T-cell (primary cell): ENCODE results near the gene MORN1. TPM values are rescaled to one million over a fixed set of nuclear protein-coding genes. Genes with fewer than 3 reads are reported as not detected.

ENCODE experiments used
- ATAC-seq, 4 experiments: fragments of 200-7000 bp in 3 of 4; fragments of 150-1000 bp in 1 of 4; cut with Tn5 transposase; replicated peaks in 1 of 4; 1 replicate in 3 of 4; 2 replicates in 1 of 4; pipeline ENCODE4 v1.10.0; 2021; ENCODE audit warnings: moderate library complexity in 3 of 4, mild to moderate bottlenecking in 2 of 4, moderate number of reproducible peaks in 1 of 4
- CTCF ChIA-PET, 2 donors: fragments of 300-600 bp; sonication (Branson Sonifier 250); formaldehyde crosslinking; loops; one replicate each; lab custom pipeline; 2022; ENCODE audit warnings: antibody characterized with exemption in 2 of 2; lab: Charles Lee
- POLR2A ChIA-PET, 2 donors: fragments of 300-600 bp; sonication (Branson Sonifier 250); formaldehyde crosslinking; loops; one replicate each; lab custom pipeline; 2022; ENCODE audit warnings: antibody characterized with exemption in 2 of 2; lab: Charles Lee
- DNase-seq, 35 experiments: peaks; one replicate each; pipeline versions ENCODE4 v3.0.0 to v3.0.0-alpha.2; 2013 to 2023
- H3K27ac ChIP-seq: one replicate; pipeline ENCODE4 v1.5.1; 2013; ENCODE audit warnings: low read length
- H3K27me3 ChIP-seq, 2 experiments: replicated peaks in 1 of 2; 1 replicate in 1 of 2; 2 replicates in 1 of 2; pipeline versions ENCODE4 v1.6.1 to v1.7.0; 2013; ENCODE audit warnings: low read length in 1 of 2, mixed read lengths in 1 of 2; ENCODE audit not compliant: control insufficient read depth in 2 of 2, insufficient read depth in 2 of 2; ENCODE audit errors: extremely low read depth in 1 of 2
- H3K36me3 ChIP-seq, 2 donors: 1 replicate in 1 of 2; 2 replicates in 1 of 2; pipeline versions ENCODE4 v1.6.1 to v1.7.0; 2013; ENCODE audit warnings: low read length in 1 of 2; ENCODE audit not compliant: control insufficient read depth in 2 of 2, insufficient read depth in 1 of 2; ENCODE audit errors: extremely low read depth in 1 of 2
- H3K4me1 ChIP-seq, 2 experiments: 1 replicate in 1 of 2; 2 replicates in 1 of 2; pipeline versions ENCODE4 v1.6.1 to v1.7.0; 2013; ENCODE audit warnings: low read length in 2 of 2, mixed read lengths in 1 of 2; ENCODE audit not compliant: insufficient read depth in 2 of 2, control insufficient read depth in 1 of 2; ENCODE audit errors: extremely low read depth in 1 of 2
- H3K4me3 ChIP-seq, 2 donors: 1 replicate in 1 of 2; 2 replicates in 1 of 2; pipeline versions ENCODE4 v1.5.1 to v1.7.0; 2013; ENCODE audit warnings: mild to moderate bottlenecking in 2 of 2, low read length in 1 of 2, moderate library complexity in 1 of 2; ENCODE audit not compliant: control insufficient read depth in 1 of 2; ENCODE audit errors: extremely low read depth in 1 of 2
- H3K9me3 ChIP-seq: 2 replicates; pipeline ENCODE4 v1.7.0; 2013
- H3K27ac Mint-ChIP-seq, 2 donors: one replicate each; pipeline ENCODE4 v1.8.0; 2020 to 2021; ENCODE audit warnings: mild to moderate bottlenecking in 2 of 2, mixed read lengths in 2 of 2
- H3K27me3 Mint-ChIP-seq, 2 donors: one replicate each; pipeline ENCODE4 v1.8.0; 2021 to 2022; ENCODE audit warnings: mixed read lengths in 2 of 2
- H3K36me3 Mint-ChIP-seq: one replicate; pipeline ENCODE4 v1.8.0; 2021; ENCODE audit warnings: mixed read lengths
- H3K4me1 Mint-ChIP-seq, 3 donors: one replicate each; pipeline ENCODE4 v1.8.0; 2020 to 2022; ENCODE audit warnings: mixed read lengths in 3 of 3, mild to moderate bottlenecking in 1 of 3
- H3K4me3 Mint-ChIP-seq, 3 donors: one replicate each; pipeline ENCODE4 v1.8.0; 2020 to 2022; ENCODE audit warnings: mild to moderate bottlenecking in 3 of 3, mixed read lengths in 3 of 3, moderate library complexity in 3 of 3
- H3K9me3 Mint-ChIP-seq, 3 donors: one replicate each; pipeline ENCODE4 v1.8.0; 2020 to 2022; ENCODE audit warnings: mixed read lengths in 3 of 3
- whole genome bisulfite sequencing: methylation state at CpG from one replicate; pipeline ENCODE4 v1.1.5; 2013; ENCODE audit warnings: missing lambda C conversion rate; ENCODE audit not compliant: insufficient coverage; 5-methylcytosine and 5-hydroxymethylcytosine counted together
- total RNA-seq, 35 experiments: library from RNA in 6 of 35; stranded (reverse) in 6 of 35; fragments of 120-200 nt in 1 of 35; gene quantifications; one replicate each; pipeline versions ENCODE4 v1.2.1 to v1.2.4 and lab custom pipeline; 2013 to 2026

The MORN1 gene
- total RNA-seq, 5 donors from 2014 or later (not counting 1 experiment from before 2014, with no cell fraction given): 8.2 to 17.5 (median 13.2) TPM

DNA sequence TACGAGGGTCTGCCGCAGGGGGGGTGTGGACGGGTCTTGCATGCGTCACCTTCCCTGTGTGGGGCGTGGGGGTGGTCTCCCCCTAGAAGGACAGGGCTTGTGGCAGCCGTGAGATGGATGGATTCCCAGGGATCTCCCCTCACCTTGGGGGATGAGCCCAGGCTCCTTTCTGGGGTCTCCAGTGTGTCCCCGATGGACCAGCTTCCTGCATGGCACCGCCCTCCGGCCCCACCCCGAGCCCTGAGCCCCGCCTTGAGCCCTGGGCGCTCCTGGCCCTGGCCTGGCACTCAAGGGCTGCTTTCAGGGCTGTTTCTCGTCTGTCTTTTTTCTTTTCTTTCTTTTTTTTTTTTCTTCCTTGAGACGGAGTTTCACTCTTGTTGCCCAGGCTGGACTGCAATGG is 103.7 kb downstream of the MORN1 start:
- ChIA-PET CTCF (no interaction called here), POLR2A (interaction anchor here in 1 of 2 donors (0.6 kb wide), 1 partner anchor 20 kb away, joined by 5 read pairs; no protein-coding TSS in a partner anchor)
- 96% methylated on average over 11 of the region's 14 CpGs for WGBS
- Mint-ChIP-seq H3K27me3 (no peaks in the 10 kb centered on the region), H3K4me3 (peak overlapping the region in 1 of 3 donors; percentile 91), H3K27ac (no peak overlapping the region), H3K9me3 (no peaks in the 10 kb centered on the region), H3K36me3 (peaks cover 3% of the 10 kb centered on the region), H3K4me1 (peaks cover 66 to 77% (median 75%) of the 10 kb centered on the region in 3 donors)
- Histone ChIP-seq H3K27ac (no peak overlapping the region), H3K4me1 (peaks cover 37 to 77% of the 10 kb centered on the region in 2 experiments), H3K4me3 (no peak overlapping the region), H3K27me3 (no peaks in the 10 kb centered on the region), H3K36me3 (peaks cover 2 to 7% of the 10 kb centered on the region in 2 donors), H3K9me3 (no peaks in the 10 kb centered on the region)
- no peak for DNase-seq
- no peak for ATAC-seq

DNA sequence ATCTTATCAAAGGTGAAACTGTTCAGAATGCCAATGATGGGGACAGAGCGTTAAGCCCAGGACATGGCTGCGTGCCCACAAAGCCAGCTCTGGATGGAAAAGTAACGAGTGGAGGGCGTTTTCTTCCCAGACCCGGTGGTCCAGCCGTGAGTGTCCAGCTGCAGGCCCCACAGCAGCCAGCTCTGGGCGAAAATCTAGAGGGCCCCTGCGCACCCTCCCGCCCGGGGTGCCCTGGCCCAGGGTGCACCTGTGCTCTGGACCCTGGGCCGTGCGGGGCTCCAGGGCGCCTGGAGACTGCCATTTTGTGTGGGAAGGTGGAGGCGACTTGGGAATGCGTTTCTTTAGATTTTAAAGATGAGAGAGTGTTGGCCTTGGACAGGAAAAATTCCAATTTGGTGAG is 104.4 kb downstream of the MORN1 start:
- peaks cover 30 to 72% of the 10 kb centered on the region in 2 experiments for H3K4me1 ChIP-seq
- H3K27ac ChIP-seq: no peak overlapping the region
- H3K36me3 ChIP-seq: peaks cover 2 to 10% of the 10 kb centered on the region in 2 donors
- POLR2A ChIA-PET: interaction anchor here in 1 of 2 donors (0.6 kb wide), 2 partner anchors 21 to 24 kb away, joined by 3 to 5 read pairs; no protein-coding TSS in a partner anchor
- no peaks in the 10 kb centered on the region for H3K9me3 Mint-ChIP-seq
- WGBS: 95% methylated on average over 12 of the region's 15 CpGs
- no peaks in the 10 kb centered on the region for H3K27me3 ChIP-seq
- no peaks in the 10 kb centered on the region for H3K27me3 Mint-ChIP-seq
- no peaks in the 10 kb centered on the region for H3K9me3 ChIP-seq
- peak overlapping the region in 1 of 3 donors; percentile 60 for H3K4me3 Mint-ChIP-seq
- peaks cover 3% of the 10 kb centered on the region for H3K36me3 Mint-ChIP-seq
- peaks cover 58 to 69% (median 69%) of the 10 kb centered on the region in 3 donors for H3K4me1 Mint-ChIP-seq
- CTCF ChIA-PET: no interaction called here
- DNase-seq: no peak
- H3K27ac Mint-ChIP-seq: peak overlapping the region in 1 of 2 donors; percentile 61
- H3K4me3 ChIP-seq: no peak overlapping the region
- ATAC-seq: no peak

DNA sequence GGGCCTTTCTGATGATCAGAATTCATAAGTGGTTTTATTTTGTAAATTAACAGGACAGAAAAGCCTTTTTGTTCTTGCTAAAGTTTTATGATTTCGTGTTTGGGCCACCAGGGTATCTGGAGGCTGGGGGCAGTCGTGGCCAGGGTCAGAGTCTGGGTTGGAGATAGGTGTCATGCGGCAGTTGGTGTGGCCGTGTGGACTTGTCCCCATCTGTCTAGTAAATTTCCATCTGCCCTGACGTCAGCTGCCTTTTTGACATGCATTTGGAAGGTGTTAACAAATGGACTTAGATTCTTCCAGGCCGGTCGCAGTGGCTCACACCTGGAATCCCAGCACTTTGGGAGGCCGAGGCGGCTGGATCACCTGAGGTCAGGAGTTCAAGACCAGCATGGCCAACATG is 106.4 kb downstream of the MORN1 start:
- Histone ChIP-seq H3K9me3 (no peaks in the 10 kb centered on the region), H3K27me3 (no peaks in the 10 kb centered on the region), H3K4me3 (no peak overlapping the region), H3K4me1 (peaks cover 18 to 53% of the 10 kb centered on the region in 2 experiments), H3K27ac (no peak overlapping the region), H3K36me3 (peaks cover 2 to 10% of the 10 kb centered on the region in 2 donors)
- Mint-ChIP-seq H3K9me3 (no peaks in the 10 kb centered on the region), H3K4me3 (no peak overlapping the region), H3K27ac (no peak overlapping the region), H3K4me1 (peaks cover 38 to 49% (median 49%) of the 10 kb centered on the region in 3 donors), H3K36me3 (peaks cover 3% of the 10 kb centered on the region), H3K27me3 (no peaks in the 10 kb centered on the region)
- ChIA-PET CTCF (no interaction called here), POLR2A (interaction anchor here (0.7 kb wide), 2 partner anchors 69 to 212 kb away, joined by 6 read pairs; no protein-coding TSS in a partner anchor)
- WGBS: 98% methylated on average over 5 of the region's 9 CpGs
- DNase-seq (no peak), ATAC-seq (no peak)

DNA sequence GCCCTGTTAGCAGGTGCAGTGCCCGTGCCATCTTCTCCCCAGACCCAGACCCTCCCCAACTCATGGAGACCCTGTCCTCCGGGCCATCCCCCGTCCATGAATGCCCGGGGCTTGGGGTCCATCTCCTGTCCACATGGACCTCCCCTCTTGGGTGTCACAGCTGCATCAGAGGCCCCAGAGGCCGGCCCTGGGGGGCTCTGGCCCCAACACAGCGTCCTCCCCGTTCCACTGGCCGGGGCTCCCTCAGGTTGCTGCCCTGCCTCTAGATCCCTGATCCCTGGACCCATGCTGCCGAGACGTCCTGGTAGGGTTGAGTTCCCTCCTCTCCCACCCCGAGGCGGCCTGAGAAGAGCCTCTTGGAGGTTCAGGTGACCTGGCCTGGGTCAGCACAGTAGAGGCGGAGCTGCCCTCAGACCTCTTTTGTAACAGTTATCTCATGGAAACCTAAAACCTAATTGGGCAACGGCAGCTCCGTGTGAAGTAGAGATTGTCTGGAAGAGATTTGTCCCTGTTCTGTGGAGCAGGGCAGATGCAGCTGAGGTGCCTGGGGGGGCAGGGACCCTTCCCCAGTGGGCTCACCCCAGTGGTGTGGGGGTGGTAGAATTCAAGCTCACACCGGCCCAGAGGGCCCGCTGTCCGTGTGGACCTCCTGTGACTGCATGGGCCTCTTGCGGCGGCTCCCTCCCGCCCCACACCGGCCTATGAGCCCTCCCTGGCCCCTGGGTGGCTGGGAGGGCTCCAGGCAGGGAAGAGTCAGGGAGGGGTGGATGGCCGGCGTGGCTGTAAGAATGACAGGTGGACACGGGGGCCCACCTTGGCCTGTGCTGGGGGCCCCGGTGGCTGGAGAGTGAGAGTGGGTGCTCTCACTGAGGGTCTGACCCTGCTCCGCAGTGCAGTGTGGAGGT is 107.1 kb downstream of the MORN1 start:
- peak in 1 of 4 experiments; percentile 2 for ATAC-seq
- no peak for DNase-seq
- ChIA-PET POLR2A (no interaction called here), CTCF (no interaction called here)
- Histone ChIP-seq H3K36me3 (peaks cover 2 to 12% of the 10 kb centered on the region in 2 donors), H3K27me3 (no peaks in the 10 kb centered on the region), H3K4me1 (peaks cover 13 to 53% of the 10 kb centered on the region in 2 experiments), H3K27ac (no peak overlapping the region), H3K4me3 (no peak overlapping the region), H3K9me3 (no peaks in the 10 kb centered on the region)
- H3K36me3 Mint-ChIP-seq: peaks cover 3% of the 10 kb centered on the region
- H3K4me3 Mint-ChIP-seq: no peak overlapping the region
- H3K4me1 Mint-ChIP-seq: peaks cover 38 to 49% (median 45%) of the 10 kb centered on the region in 3 donors
- H3K27ac Mint-ChIP-seq: peak overlapping the region in 1 of 2 donors; percentile 19
- no peaks in the 10 kb centered on the region for H3K27me3 Mint-ChIP-seq
- 95% methylated on average over 20 of the region's 27 CpGs for WGBS
- H3K9me3 Mint-ChIP-seq: no peaks in the 10 kb centered on the region

DNA sequence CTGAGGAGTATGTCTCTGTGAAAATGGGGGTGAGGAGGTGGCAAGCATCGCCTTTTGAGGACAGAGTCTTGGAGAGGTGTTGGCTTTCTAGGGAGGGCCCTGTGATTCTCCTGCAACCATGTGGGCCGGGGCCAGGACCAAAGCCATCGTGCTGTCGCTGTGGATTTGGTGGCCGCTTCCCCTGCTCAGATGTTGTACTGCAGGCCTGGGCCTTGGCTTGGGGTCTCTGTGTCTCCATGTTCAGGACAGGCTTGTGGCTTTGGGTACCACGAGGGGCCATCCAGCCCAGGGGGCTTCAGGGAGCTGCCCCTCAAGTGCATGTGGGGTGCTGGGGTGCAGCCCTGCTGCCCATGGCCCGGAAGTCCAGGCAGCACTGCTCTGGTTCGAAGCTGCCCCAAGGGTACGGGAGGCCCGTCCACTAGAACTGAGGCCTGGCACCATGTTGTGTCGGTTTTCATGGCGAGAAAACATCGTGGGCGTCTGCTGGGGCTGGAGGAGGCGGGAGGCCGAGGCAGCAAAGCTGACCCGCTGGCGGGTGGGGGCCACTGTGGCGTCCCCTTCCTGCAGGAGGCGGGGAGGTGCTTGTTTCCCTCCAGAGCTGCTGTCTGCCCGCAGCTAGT is 107.9 kb downstream of the MORN1 start:
- Histone ChIP-seq H3K36me3 (peaks cover 2 to 12% of the 10 kb centered on the region in 2 donors), H3K27me3 (no peaks in the 10 kb centered on the region), H3K4me1 (peaks cover 11 to 53% of the 10 kb centered on the region in 2 experiments), H3K27ac (no peak overlapping the region), H3K4me3 (no peak overlapping the region), H3K9me3 (no peaks in the 10 kb centered on the region)
- Mint-ChIP-seq H3K4me1 (peaks cover 35 to 44% (median 41%) of the 10 kb centered on the region in 3 donors), H3K9me3 (no peaks in the 10 kb centered on the region), H3K27me3 (no peaks in the 10 kb centered on the region), H3K36me3 (peaks cover 3% of the 10 kb centered on the region), H3K27ac (no peak overlapping the region), H3K4me3 (no peak overlapping the region)
- DNase-seq (no peak), ATAC-seq (peak in 1 of 4 experiments; percentile 1)
- CTCF ChIA-PET: no interaction called here
- 94% methylated on average over 13 of the region's 21 CpGs for WGBS
- POLR2A ChIA-PET: no interaction called here

DNA sequence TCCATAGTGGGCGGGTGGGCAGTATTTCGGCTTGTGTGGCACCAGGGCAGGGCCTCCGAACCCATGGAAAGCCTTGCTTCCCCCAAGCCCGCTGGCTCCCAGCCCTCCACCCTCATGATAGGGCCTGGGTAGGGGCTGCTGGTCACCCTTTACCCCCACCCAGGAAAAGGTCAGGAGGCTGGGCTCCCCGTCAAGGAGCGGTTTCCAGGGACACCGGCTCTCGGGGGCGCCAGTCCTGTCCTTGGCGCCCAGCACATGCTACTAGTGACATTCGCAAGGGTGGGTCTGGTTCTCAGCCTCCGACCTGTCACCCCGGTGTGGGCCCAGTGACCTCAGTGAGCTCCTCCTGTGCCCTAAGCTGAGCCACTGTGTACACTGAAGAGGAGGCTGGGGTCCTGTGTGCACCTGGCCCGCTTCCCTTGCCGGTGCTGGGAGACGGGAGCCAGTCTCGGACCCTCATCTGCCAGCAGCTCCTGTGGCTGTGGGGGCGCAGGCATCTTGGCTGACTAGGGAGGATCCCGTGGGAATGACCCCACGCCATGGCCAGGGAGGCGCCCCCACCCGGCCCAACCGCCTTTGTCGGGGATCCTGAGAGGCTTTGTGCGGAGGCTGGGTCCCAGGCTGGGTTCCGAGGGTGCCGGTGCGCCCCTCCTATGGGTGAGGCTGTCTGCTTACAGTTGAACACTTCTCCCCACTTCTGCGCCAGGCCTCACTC is 108.6 kb downstream of the MORN1 start:
- Histone ChIP-seq H3K27me3 (no peaks in the 10 kb centered on the region), H3K27ac (no peak overlapping the region), H3K9me3 (no peaks in the 10 kb centered on the region), H3K36me3 (peaks cover 2 to 12% of the 10 kb centered on the region in 2 donors), H3K4me1 (peaks cover 7 to 53% of the 10 kb centered on the region in 2 experiments), H3K4me3 (no peak overlapping the region)
- ChIA-PET POLR2A (no interaction called here), CTCF (no interaction called here)
- Mint-ChIP-seq H3K36me3 (peaks cover 4% of the 10 kb centered on the region), H3K4me1 (peaks cover 35 to 43% (median 39%) of the 10 kb centered on the region in 3 donors), H3K9me3 (no peaks in the 10 kb centered on the region), H3K4me3 (no peak overlapping the region), H3K27me3 (no peaks in the 10 kb centered on the region), H3K27ac (no peak overlapping the region)
- DNase-seq (no peak), ATAC-seq (no peak)
- 96% methylated on average over 24 of the region's 29 CpGs for WGBS
